ENCODE measurements around the gene BLVRB. TPM values are rescaled to one million over a fixed set of nuclear protein-coding genes. Genes with fewer than 3 reads are reported as not detected.

BLVRB gene
- polyA plus RNA-seq, 1 donor (not counting 4 experiments of a cell fraction or from before 2014, with no cell fraction given), result 52.5 TPM

GRCh38 chr19:40415768-40416167 is 49.8 kb downstream of the BLVRB start:
- Histone ChIP-seq H3K36me3 (ENCODE audit: control insufficient read depth in 2 of 2, extremely low read depth in 1 of 2, insufficient read depth in 2 of 2, low read length in 2 of 2) (no peaks in the 10 kb centered on the region), H3K27me3 (ENCODE audit: control insufficient read depth, extremely low read depth, insufficient read depth, low read length) (no peaks in the 10 kb centered on the region), H2AFZ (ENCODE audit: control insufficient read depth, low read length) (no peak overlapping the region), H3K4me1 (ENCODE audit: control insufficient read depth, extremely low read depth, insufficient read depth, low read length) (peaks cover 14% of the 10 kb centered on the region), H3K9me1 (ENCODE audit: control insufficient read depth, extremely low read depth, insufficient read depth, low read length) (no peaks in the 10 kb centered on the region), H3K79me2 (ENCODE audit: control insufficient read depth, insufficient read depth, low read length) (no peaks in the 10 kb centered on the region), H3K4me2 (ENCODE audit: control insufficient read depth, extremely low read depth, insufficient read depth, low read depth, low read length) (no peak overlapping the region), H3K9me3 (ENCODE audit: control insufficient read depth, low read depth, low read length) (no peaks in the 10 kb centered on the region), H3K4me3 (ENCODE audit: control insufficient read depth in 2 of 3, extremely low read depth in 1 of 3, insufficient read depth in 2 of 3, low read depth in 1 of 3, low read length in 3 of 3) (no peak overlapping the region), H3K9ac (ENCODE audit: control insufficient read depth, extremely low read depth, insufficient read depth, low read length) (no peak overlapping the region), H3K27ac (ENCODE audit: control insufficient read depth, insufficient read depth, low read length) (no peak overlapping the region), H4K20me1 (ENCODE audit: control insufficient read depth, extremely low read depth, insufficient read depth, low read length) (no peaks in the 10 kb centered on the region)
- dilution Hi-C loops (cut with MboI; ENCODE audit: extremely low pct_ligation_motif_present, low sequenced_read_pairs), result no loop called here
- no peak for DNase-seq (ENCODE audit: low read depth, low spot score)
- no peak for TF ChIP-seq EZH2 (IDR thresholded peaks at IDR 0.05; ENCODE audit: low read length)
- TF ChIP-seq, protein P1, sequence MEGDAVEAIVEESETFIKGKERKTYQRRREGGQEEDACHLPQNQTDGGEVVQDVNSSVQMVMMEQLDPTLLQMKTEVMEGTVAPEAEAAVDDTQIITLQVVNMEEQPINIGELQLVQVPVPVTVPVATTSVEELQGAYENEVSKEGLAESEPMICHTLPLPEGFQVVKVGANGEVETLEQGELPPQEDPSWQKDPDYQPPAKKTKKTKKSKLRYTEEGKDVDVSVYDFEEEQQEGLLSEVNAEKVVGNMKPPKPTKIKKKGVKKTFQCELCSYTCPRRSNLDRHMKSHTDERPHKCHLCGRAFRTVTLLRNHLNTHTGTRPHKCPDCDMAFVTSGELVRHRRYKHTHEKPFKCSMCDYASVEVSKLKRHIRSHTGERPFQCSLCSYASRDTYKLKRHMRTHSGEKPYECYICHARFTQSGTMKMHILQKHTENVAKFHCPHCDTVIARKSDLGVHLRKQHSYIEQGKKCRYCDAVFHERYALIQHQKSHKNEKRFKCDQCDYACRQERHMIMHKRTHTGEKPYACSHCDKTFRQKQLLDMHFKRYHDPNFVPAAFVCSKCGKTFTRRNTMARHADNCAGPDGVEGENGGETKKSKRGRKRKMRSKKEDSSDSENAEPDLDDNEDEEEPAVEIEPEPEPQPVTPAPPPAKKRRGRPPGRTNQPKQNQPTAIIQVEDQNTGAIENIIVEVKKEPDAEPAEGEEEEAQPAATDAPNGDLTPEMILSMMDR (optimal IDR thresholded peaks at IDR 0.05 in 1 of 3, IDR thresholded peaks at IDR 0.05 in 1 of 3, conservative IDR thresholded peaks at IDR 0.05 in 1 of 3; ENCODE audit: extremely low read depth in 1 of 3, insufficient read depth in 2 of 3, low read length in 3 of 3), result no peak
- no peak for FAIRE-seq

DNA sequence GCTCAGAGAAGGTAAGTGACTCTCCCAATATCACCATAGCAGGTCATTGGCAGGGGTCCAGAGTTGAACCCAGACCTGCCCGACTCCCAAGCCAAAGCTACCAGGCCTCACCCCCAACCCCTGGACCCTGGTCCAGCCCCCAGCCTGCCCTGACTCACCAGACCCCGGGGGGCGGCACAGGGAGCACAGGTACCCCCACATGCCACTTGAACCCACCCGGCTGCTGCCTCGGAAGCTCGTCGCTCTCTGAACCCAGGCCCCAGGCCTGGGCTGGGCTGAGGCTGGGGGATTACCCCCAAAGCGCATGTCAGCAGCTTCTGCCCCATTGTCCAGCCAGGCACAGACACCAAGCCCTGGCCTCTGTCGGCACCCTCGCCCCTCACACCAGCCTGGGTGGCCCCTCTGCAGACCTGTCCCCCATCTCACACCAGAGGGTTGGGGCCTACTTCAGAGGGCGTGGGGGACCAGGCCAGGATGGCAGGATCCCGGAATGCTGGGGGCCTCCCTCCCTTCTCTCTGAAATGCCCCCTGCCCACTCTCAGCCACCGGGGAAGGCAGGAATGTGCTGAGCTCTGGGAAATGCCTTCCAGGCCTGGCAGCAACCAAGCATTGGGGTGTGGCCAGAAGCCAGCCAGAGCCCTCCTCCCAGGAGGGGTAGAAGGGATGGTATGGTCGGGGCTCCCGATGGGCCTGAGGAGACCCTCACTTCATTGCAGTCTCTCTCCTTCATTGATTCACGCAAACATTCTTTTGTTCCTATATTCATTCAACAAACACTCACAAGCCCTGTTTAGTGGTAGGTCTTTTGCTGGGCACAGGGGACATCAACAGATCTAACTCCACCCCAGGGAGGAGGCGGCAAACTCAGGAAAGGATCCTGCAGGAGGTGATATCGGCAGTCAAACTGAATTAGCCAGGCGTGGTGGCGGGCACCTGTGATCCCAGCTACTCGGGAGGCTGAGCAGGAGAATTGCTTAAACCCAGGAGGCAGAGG is 50.7 kb downstream of the BLVRB start:
- Histone ChIP-seq H3K79me2 (ENCODE audit: control insufficient read depth, insufficient read depth, low read length) (no peaks in the 10 kb centered on the region), H3K9me3 (ENCODE audit: control insufficient read depth, low read depth, low read length) (no peaks in the 10 kb centered on the region), H3K36me3 (ENCODE audit: control insufficient read depth in 2 of 2, extremely low read depth in 1 of 2, insufficient read depth in 2 of 2, low read length in 2 of 2) (no peaks in the 10 kb centered on the region), H3K27me3 (ENCODE audit: control insufficient read depth, extremely low read depth, insufficient read depth, low read length) (no peaks in the 10 kb centered on the region), H3K4me2 (ENCODE audit: control insufficient read depth, extremely low read depth, insufficient read depth, low read depth, low read length) (no peak overlapping the region), H4K20me1 (ENCODE audit: control insufficient read depth, extremely low read depth, insufficient read depth, low read length) (no peaks in the 10 kb centered on the region), H3K27ac (ENCODE audit: control insufficient read depth, insufficient read depth, low read length) (no peak overlapping the region), H3K9me1 (ENCODE audit: control insufficient read depth, extremely low read depth, insufficient read depth, low read length) (no peaks in the 10 kb centered on the region), H3K4me3 (ENCODE audit: control insufficient read depth in 2 of 3, extremely low read depth in 1 of 3, insufficient read depth in 2 of 3, low read depth in 1 of 3, low read length in 3 of 3) (no peak overlapping the region), H3K4me1 (ENCODE audit: control insufficient read depth, extremely low read depth, insufficient read depth, low read length) (peaks cover 14% of the 10 kb centered on the region), H2AFZ (ENCODE audit: control insufficient read depth, low read length) (no peak overlapping the region), H3K9ac (ENCODE audit: control insufficient read depth, extremely low read depth, insufficient read depth, low read length) (no peak overlapping the region)
- dilution Hi-C loops (cut with MboI; ENCODE audit: extremely low pct_ligation_motif_present, low sequenced_read_pairs), result no loop called here
- DNase-seq (ENCODE audit: low read depth, low spot score) (no peak), FAIRE-seq (no peak)
- TF ChIP-seq, protein P1 (optimal IDR thresholded peaks at IDR 0.05 in 1 of 3, IDR thresholded peaks at IDR 0.05 in 1 of 3, conservative IDR thresholded peaks at IDR 0.05 in 1 of 3; ENCODE audit: extremely low read depth in 1 of 3, insufficient read depth in 2 of 3, low read length in 3 of 3), result no peak
- no peak for TF ChIP-seq EZH2 (IDR thresholded peaks at IDR 0.05; ENCODE audit: low read length)
